ENCODE measurements around the gene DBNL.

The DBNL gene

DNA sequence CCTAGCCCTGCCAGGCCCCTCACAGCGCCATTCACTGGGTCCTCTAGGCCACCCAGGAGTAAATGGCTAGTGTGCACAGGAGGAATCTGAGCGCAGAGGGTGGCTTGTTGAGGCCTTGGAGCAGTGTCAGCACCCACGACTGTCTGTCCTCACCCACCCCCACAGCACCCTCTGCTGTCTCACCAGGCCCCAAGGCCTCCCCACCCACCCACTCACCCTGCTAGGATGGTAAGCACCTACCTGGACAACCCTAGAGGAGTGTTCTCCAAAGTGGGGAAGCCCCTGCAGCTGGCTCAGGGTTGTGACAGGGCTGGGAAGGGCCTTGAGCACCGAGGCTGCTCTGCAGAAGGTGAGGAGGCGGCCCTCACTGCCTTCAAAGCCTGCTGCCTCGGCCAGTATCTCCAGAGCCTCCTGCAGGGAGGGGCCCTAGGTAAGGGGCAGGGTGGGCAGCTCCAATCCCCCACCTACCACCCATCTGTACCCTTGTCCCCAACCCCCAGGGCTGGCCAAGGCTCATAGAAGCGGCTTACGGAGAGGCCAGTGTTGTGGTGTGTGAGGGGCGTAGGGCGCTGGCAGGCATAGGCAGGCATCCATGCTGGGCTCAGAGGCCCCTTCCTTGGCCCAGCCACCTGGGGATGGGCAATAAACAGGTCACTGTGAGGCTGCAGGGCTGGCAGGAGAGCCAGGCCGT is 35.0 kb downstream of the DBNL start:
- DNase-seq: no peak

- DNase-seq: no peak
These were observed 35.6 kb downstream of the DBNL start for GRCh38 chr7:44080118-44080517.

DNA sequence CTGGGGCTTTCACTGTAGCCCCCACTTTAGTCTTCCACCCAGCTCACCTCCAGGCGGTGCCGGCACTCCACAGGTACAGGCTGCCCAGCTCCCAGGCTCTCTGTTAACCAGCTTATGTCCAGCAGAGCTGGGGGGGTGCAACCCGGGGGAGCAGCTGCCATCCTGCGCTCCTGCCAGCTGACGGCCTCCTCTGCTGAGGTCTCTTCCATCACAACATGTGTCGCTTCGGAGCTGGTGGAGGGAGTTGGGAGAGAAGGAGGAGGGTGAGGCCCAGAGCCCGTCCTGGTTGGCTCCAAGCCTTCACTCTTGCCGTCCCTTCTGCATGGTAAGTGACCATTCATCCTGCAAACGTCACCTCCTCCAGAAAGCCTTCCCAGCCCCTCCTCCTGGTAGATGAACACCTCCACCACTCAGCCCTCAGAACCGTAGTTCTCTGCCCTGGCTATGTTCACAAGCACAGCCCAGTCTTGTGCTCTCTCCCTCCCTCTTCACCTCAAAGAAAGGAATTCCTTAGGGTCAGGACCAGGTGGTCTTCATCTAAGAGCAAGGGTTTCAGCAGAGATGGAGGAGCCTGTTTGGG is 36.3 kb downstream of the DBNL start:
- no peak for DNase-seq

- no peak for DNase-seq
These were observed 36.8 kb downstream of the DBNL start for GRCh38 chr7:44081266-44081748.

- DNase-seq: peak; percentile 97
These were observed 38.2 kb downstream of the DBNL start for GRCh38 chr7:44082541-44083207.

- no peak for DNase-seq
These were observed 39.3 kb downstream of the DBNL start for GRCh38 chr7:44083796-44084195.

DNA sequence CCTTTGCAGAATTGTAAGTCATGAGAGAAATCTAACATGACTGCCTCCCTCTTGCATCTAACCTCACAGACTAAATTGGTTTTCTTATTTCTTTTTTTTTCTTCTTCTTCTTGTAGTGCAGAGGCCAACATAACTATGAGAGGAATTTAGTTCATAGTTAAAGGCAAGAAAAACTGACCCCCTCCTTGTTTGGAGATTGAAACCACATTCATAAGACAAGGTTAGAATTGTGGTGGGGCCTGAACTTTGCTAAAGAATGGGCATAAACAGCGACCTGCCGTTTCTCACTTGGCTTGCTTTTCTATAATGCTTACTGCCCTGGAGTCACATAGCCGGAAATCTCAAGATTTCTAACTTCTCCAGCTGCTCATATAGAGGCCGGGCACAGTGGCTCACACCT is 40.2 kb downstream of the DBNL start:
- DNase-seq: no peak

DNA sequence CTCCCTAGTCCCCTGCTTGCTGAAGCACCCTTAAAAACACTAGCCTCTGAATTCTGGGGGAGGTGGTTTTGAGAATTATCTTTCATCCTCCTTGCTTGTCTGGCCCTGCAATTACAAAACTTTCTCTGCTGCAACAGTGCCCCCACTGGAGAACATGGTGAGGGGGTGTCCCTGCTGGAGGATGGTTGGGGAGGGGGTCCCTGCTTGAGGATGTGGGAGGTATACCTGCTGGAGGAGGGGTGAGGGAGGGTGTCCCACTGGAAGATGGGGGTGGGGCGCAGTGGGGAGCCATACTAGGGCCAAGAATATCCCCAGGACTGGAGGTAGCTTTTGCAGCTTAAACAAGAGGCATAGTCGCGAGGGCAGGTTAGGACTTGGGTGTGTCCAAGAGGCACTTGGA is 41.0 kb downstream of the DBNL start:
- DNase-seq: no peak

DNA sequence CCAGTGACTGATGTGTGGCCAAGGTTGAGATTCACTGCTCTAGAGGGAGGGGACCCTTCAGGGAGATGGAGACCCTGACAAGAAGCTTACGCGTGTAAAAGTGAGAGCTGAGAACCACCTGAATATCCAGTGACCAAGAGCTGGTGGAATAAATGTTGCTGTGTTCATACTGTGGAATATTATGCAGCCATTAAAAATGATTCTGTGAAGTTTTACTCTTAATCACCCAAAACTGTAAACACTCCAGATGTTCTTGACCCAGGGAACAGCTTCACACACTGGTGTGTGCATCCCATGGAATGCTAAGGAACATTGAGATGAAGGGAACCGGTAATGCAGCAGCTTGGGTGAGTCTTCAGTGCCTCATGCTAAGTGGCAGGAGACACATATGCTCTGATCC is 42.1 kb downstream of the DBNL start:
- DNase-seq: no peak

DNA sequence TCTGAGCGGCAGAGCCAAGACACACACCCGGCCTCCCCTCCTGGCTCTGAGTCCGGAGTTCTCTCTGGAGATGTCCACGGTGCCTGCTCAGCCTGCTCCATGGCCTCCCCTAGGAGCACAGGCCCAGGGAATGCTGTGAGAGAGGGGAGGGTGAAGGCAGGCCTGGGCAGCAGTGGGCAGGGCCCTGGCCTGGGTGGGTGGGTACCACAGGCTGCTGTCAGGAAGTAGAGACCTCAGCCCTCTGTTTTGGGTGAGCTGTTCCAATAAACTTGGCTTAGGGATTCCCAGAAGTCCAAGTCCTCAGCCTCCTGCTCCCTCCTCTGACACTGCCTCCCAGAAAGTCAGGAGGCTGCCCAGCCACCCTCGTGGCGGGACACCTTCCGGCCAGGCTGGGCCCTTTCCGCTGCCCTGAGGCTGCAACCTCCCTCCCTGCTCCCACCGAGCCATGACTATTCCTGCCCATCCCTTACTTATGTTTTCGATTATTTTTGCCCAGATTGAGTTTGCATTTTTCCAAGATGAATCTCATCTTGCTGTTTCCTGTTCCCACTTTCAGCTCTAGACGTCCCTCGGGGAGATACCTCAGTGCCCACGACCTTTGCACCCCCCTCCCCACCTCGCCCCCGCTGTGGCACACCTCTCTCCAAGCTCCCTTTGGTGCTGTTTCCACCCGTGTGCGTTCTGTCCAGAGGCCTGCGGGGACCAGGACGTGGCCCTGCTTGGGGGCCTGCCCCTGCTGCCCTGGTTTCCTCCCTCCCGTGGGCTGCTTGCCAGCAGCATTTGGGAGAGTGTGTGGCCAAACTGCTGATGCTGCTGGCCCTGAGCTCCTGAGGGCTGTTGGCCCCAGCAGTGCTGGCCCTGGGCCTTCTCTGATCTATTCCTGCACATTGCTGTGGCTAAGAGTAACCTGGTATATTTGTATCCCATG is 43.7 kb downstream of the DBNL start:
- no peak for DNase-seq

DNA sequence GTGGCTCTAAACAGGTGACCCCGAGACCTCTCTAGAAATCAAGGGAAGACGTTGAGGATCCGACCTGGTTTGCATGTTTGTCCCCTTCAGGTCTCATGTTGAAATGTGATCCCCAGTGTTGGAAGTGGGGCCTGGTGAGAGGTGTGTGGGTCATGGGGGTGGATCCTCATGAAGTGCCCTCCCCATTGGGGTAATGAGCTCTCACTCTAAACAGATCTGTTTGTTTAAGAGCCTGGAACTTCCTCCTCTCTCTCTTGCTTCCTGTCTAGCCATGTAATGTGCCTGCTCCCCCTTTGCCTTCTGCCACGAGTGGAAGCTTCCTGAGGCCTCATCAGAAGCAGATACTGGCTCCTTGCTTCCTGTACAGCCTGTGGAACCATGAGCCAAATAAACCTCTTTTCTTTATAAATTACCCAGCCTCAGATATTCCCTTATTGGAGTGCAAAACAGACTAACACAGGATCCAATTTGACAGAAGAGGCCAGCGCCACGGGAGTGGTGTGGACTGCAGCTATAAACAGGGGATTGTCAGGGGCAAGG is 48.7 kb downstream of the DBNL start:
- DNase-seq: no peak

DNA sequence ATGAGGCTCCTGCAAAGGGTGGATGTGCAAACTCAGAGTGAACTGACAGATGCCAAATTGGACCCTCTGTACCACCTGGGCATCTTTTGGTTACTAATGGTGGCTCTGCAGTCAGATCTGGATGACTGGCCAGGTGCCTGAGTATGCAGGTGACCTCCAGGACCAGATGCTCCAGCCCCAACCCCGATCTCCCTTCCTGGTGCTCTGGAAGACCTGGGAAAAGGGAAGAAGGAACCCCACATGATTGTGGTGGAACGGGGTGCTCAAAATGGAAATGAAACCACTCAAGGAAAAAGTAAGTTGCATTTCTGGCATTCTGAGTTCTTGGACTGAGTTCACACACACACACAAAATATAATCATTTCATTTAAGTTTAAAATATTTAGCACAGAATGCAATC is 49.9 kb downstream of the DBNL start:
- no peak for DNase-seq

- DNase-seq: no peak
These were observed 50.5 kb downstream of the DBNL start for GRCh38 chr7:44094883-44095592.

DNA sequence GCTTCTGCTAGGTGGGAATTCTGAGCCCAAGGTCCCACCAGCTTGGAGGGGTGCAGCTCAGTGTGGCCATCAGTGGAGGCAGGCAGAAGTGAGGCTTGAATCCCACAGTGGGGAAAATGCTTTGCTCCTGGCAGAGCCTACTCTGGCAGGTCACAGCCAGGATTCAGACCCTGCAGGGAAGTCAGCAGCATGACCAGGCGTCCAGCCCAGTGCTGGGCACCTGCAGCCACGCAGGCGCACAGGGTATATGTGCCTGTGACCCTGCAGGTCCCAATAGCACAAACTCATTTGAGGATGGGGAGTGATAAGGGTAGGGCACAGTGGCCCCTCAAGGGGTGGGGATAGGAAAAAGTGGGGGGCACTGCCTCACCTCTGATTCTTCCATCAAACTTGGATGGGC is 51.3 kb downstream of the DBNL start:
- no peak for DNase-seq

DNA sequence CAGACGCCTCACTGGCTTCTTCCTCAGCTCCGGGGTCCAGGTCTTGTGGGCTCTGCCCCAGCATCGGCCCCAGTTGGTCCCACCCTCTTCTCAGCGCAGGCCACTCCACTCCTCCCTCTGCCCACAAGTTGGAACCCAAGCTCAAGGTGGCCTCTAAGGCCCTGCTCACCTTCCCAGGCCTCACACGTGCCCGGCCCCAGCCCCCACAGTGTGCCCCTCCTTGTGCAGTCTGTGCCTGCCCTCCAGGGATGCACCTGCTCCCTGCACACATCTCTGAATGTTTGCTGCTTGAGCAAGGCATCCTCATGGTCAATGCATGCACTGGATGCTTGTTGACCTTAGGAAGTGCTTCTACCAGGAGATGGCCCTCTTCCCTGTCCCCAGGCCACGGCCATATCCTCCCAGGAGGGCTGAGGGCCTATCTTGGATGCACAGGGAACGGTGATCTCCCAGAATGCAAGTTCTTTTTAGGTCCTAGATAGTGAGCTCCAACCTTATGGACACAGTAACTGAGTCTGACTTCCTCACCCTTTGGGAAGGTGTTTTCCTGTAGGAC is 51.9 kb downstream of the DBNL start:
- no peak for DNase-seq

DNA sequence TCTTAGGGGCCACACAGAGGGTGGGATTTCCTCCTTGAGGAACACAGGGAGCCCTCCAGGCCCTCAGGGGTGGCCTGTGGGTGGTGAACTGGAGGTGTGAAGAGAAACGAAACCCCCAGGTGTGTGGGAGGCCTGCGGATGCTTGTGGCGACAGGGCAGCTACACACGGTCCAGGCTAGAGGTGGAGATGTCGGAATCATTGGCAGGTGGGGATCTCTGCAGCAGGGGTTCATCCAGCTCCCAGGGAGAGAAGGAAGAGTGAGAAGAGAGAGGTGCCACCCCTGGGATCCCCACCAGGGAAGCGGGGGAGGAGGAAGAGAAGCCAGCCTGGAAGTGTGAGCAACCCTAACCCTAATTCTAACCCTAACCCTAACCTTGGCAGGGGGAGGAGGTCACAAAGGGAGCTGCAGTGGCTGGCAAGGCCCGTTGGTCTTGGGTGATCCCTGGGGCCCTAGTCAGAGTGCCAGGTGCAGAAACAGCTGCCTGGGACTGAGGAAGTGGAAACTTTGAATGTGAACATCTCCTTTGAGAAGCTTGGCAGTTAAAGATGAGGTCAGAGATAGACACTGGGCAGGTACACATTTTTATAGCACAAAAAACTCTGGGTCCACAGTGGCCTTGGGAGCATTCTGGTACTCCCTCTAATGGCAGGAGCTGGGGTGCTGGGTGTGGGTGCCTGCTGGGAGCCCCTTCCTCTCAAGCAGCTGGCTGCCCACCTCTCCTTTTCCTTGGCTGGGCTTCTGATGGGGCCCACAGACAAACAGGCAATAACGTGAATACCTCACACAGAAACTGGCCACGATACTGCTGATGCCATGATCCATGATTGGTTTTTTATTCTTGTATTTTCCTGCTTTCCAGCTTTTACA is 52.8 kb downstream of the DBNL start:
- DNase-seq: no peak

GRCh38 chr7:44098092-44099068 is 53.9 kb downstream of the DBNL start:
- no peak for DNase-seq

DNA sequence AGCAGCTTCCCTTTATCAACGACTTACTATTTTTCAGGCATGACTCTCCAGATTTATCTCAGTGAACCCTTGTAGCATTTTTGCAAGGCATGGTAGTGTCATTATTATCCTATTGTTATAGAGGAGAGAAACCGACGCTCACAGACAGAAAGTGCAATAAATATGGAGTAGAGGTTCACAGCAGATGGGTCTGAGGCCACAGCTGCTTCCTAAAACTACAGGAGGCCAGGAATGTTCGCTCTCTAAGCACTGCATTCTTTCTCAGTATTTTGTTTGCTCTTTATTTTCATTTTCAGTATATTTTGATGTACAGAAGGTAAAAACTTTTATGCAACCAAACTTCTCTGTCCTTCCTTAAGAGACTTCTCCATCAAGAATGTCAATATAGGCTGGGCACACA is 55.2 kb downstream of the DBNL start:
- no peak for DNase-seq

DNA sequence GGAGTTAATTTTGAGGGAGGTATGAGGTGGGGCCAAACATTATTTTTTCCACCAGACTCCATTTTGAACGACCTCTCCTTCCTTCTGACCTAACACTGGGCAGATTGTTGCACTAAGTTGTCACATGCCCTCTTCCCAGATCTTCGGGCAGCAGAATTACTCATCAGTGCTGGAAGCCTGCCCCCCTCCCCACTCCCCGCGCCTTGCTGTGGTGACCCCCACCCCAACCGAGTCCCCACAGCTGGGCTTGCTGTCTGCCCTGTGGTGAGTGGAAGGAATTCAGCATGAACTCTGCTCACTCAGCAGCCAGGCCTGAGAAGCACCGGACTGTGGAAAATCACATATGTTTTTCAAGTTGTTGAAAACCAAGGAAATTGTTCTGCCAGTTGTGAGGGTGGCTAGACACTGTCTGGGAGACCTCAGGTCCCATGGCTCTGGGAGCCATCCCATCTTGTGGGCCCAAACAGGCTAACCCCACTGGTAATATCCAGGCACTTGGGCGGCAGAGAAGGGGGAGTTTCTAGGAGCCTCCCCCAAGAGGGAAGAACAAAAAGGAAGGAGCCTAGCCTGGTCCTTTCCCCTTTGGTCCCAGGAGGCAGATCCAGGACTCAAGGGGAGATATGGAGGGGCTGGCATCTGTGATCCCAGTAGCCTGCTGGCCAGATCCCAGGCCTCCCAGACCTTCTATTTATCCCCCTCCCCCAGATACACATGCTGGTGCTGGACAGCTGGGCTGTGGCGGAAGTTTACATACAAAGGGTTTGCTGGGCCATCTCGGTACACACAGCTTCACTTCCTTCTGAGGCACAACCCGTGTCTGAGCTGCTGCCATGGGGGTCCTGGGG is 56.2 kb downstream of the DBNL start:
- DNase-seq: no peak

Measured in activated CD4-positive, CD25-positive, alpha-beta regulatory T cell treated with anti-CD3 and anti-CD28 coated beads, Interleukin-2, amount 50 U/mL, for 72 hours (primary cell).